ENCODE data around the gene TAF12.

Gene TAF12

GRCh38 chr1:28579401-28579800 lies 63.5 kb downstream of the TAF12 start:
- TF ChIP-seq FOXP2 (optimal IDR thresholded peaks at IDR 0.05; ENCODE audit: borderline replicate concordance, extremely low read depth, extremely low read length, insufficient read depth) = no peak
- TF ChIP-seq TAF1 (IDR thresholded peaks at IDR 0.05; ENCODE audit: borderline replicate concordance, insufficient read depth, low read length) = no peak
- no peak; the same call in 1 of the 2 replicates for TF ChIP-seq POLR2AphosphoS5 (IDR thresholded peaks at IDR 0.05; ENCODE audit: low read depth, low read length)
- TF ChIP-seq, protein P1, sequence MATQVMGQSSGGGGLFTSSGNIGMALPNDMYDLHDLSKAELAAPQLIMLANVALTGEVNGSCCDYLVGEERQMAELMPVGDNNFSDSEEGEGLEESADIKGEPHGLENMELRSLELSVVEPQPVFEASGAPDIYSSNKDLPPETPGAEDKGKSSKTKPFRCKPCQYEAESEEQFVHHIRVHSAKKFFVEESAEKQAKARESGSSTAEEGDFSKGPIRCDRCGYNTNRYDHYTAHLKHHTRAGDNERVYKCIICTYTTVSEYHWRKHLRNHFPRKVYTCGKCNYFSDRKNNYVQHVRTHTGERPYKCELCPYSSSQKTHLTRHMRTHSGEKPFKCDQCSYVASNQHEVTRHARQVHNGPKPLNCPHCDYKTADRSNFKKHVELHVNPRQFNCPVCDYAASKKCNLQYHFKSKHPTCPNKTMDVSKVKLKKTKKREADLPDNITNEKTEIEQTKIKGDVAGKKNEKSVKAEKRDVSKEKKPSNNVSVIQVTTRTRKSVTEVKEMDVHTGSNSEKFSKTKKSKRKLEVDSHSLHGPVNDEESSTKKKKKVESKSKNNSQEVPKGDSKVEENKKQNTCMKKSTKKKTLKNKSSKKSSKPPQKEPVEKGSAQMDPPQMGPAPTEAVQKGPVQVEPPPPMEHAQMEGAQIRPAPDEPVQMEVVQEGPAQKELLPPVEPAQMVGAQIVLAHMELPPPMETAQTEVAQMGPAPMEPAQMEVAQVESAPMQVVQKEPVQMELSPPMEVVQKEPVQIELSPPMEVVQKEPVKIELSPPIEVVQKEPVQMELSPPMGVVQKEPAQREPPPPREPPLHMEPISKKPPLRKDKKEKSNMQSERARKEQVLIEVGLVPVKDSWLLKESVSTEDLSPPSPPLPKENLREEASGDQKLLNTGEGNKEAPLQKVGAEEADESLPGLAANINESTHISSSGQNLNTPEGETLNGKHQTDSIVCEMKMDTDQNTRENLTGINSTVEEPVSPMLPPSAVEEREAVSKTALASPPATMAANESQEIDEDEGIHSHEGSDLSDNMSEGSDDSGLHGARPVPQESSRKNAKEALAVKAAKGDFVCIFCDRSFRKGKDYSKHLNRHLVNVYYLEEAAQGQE (IDR thresholded peaks at IDR 0.05; ENCODE audit: insufficient read depth in 1 of 2, low read depth in 2 of 2, low read length in 2 of 2) = no peak
- no peak for TF ChIP-seq SIN3A (IDR thresholded peaks at IDR 0.05; ENCODE audit: borderline replicate concordance, insufficient read depth, low read length)

DNA sequence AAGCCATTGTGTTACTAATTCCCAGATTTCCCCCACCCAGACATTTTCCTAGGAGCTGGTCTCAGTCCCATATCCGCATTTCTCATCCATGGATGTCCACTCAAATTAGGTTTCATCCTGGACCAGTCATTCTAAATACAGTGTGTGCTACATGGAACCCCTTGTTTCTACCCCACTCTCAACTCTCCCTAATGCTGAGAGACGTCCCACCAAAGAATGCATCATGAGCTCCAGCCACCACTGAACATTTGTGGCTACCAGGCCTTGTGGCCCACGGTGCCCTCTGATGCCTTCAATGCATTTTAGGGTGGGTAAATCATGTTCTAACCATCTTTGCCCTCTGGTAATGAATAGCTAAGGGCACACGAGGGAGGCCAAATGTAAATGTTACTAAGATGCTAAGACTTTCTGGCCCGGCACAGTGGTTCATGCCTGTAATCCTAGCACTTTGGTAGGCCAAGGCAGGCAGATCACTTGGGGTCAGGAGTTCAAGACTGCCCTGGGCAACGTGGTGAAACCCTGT lies 64.1 kb downstream of the TAF12 start:
- TF ChIP-seq POLR2AphosphoS5 (IDR thresholded peaks at IDR 0.05; ENCODE audit: low read depth, low read length) = no peak; the same call in 1 of the 2 replicates
- TF ChIP-seq TAF1 (IDR thresholded peaks at IDR 0.05; ENCODE audit: borderline replicate concordance, insufficient read depth, low read length) = no peak
- TF ChIP-seq, protein P1 (IDR thresholded peaks at IDR 0.05; ENCODE audit: insufficient read depth in 1 of 2, low read depth in 2 of 2, low read length in 2 of 2) = no peak
- no peak for TF ChIP-seq SIN3A (IDR thresholded peaks at IDR 0.05; ENCODE audit: borderline replicate concordance, insufficient read depth, low read length)
- no peak for TF ChIP-seq FOXP2 (optimal IDR thresholded peaks at IDR 0.05; ENCODE audit: borderline replicate concordance, extremely low read depth, extremely low read length, insufficient read depth)

- TF ChIP-seq, protein P1 (IDR thresholded peaks at IDR 0.05; ENCODE audit: insufficient read depth in 1 of 2, low read depth in 2 of 2, low read length in 2 of 2) = no peak
- peak; percentile 71 for TF ChIP-seq POLR2AphosphoS5 (IDR thresholded peaks at IDR 0.05; ENCODE audit: low read depth, low read length)
- no peak for TF ChIP-seq TAF1 (IDR thresholded peaks at IDR 0.05; ENCODE audit: borderline replicate concordance, insufficient read depth, low read length)
- TF ChIP-seq FOXP2 (optimal IDR thresholded peaks at IDR 0.05; ENCODE audit: borderline replicate concordance, extremely low read depth, extremely low read length, insufficient read depth) = no peak
- peak; percentile 17; the same call in 1 of the 2 replicates for TF ChIP-seq SIN3A (IDR thresholded peaks at IDR 0.05; ENCODE audit: borderline replicate concordance, insufficient read depth, low read length)
Observed at GRCh38 chr1:28577738-28578536, 64.9 kb downstream of the TAF12 start.

DNA sequence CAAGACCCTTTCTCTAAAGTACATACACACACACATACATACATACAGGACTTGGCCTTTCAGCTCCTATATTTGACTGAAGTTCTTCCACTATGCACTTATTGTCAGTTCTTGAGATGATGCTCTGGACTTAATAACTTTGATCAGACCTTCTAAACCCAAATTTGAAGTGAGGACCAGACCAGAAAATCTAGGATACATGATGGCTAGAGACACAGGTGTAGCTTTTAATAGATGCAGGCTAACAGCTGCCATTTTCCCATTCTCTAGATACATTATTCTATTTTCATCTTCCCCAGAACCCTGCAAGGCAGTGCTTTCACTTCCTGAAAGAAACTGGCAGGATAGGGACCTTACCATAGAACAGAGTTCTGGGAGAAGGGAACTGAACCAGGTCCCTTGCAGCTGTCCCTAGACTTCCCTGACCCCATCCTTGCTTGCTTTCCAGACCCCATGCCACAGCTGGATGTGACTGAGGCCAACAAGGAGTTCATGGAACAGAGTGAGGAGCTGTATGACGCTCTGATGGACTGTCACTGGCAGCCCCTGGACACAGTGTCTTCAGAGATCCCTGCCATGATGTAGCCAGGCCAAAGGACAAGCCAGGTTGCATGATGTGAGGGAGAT lies 65.7 kb downstream of the TAF12 start:
- TF ChIP-seq, protein P1 (IDR thresholded peaks at IDR 0.05; ENCODE audit: insufficient read depth in 1 of 2, low read depth in 2 of 2, low read length in 2 of 2) = no peak
- peak; percentile 97; the same call in 1 of the 2 replicates for TF ChIP-seq SIN3A (IDR thresholded peaks at IDR 0.05; ENCODE audit: borderline replicate concordance, insufficient read depth, low read length)
- no peak for TF ChIP-seq TAF1 (IDR thresholded peaks at IDR 0.05; ENCODE audit: borderline replicate concordance, insufficient read depth, low read length)
- no peak for TF ChIP-seq FOXP2 (optimal IDR thresholded peaks at IDR 0.05; ENCODE audit: borderline replicate concordance, extremely low read depth, extremely low read length, insufficient read depth)
- TF ChIP-seq POLR2AphosphoS5 (IDR thresholded peaks at IDR 0.05; ENCODE audit: low read depth, low read length) = peak; percentile 39; the same call in 1 of the 2 replicates

Measured in PFSK-1 (cell line).